ENCODE data around the gene ADPRS.

ADPRS gene

GRCh38 chr1:36094621-36095061 lies 5.9 kb downstream of the ADPRS start:
- TF ChIP-seq FOXP2 (optimal IDR thresholded peaks at IDR 0.05; ENCODE audit: borderline replicate concordance, extremely low read depth, extremely low read length, insufficient read depth) (no peak), TAF1 (IDR thresholded peaks at IDR 0.05; ENCODE audit: borderline replicate concordance, insufficient read depth, low read length) (no peak), SIN3A (IDR thresholded peaks at IDR 0.05; ENCODE audit: borderline replicate concordance, insufficient read depth, low read length) (no peak), REST (IDR thresholded peaks at IDR 0.05; ENCODE audit: insufficient read depth in 1 of 2, low read depth in 2 of 2, low read length in 2 of 2) (no peak), POLR2AphosphoS5 (IDR thresholded peaks at IDR 0.05; ENCODE audit: low read depth, low read length) (no peak)

GRCh38 chr1:36095760-36096405 lies 7.2 kb downstream of the ADPRS start:
- TF ChIP-seq POLR2AphosphoS5 (IDR thresholded peaks at IDR 0.05; ENCODE audit: low read depth, low read length) (no peak), TAF1 (IDR thresholded peaks at IDR 0.05; ENCODE audit: borderline replicate concordance, insufficient read depth, low read length) (no peak), REST (IDR thresholded peaks at IDR 0.05; ENCODE audit: insufficient read depth in 1 of 2, low read depth in 2 of 2, low read length in 2 of 2) (no peak), SIN3A (IDR thresholded peaks at IDR 0.05; ENCODE audit: borderline replicate concordance, insufficient read depth, low read length) (no peak), FOXP2 (optimal IDR thresholded peaks at IDR 0.05; ENCODE audit: borderline replicate concordance, extremely low read depth, extremely low read length, insufficient read depth) (no peak)

GRCh38 chr1:36096500-36097432 lies 8.1 kb downstream of the ADPRS start:
- TF ChIP-seq TAF1 (IDR thresholded peaks at IDR 0.05; ENCODE audit: borderline replicate concordance, insufficient read depth, low read length) (no peak), FOXP2 (optimal IDR thresholded peaks at IDR 0.05; ENCODE audit: borderline replicate concordance, extremely low read depth, extremely low read length, insufficient read depth) (no peak)

GRCh38 chr1:36097693-36098585 lies 9.2 kb downstream of the ADPRS start:
- TF ChIP-seq FOXP2 (optimal IDR thresholded peaks at IDR 0.05; ENCODE audit: borderline replicate concordance, extremely low read depth, extremely low read length, insufficient read depth) = no peak
- no peak for TF ChIP-seq TAF1 (IDR thresholded peaks at IDR 0.05; ENCODE audit: borderline replicate concordance, insufficient read depth, low read length)
- no peak for TF ChIP-seq SIN3A (IDR thresholded peaks at IDR 0.05; ENCODE audit: borderline replicate concordance, insufficient read depth, low read length)
- no peak for TF ChIP-seq POLR2AphosphoS5 (IDR thresholded peaks at IDR 0.05; ENCODE audit: low read depth, low read length)
- no peak for TF ChIP-seq REST (IDR thresholded peaks at IDR 0.05; ENCODE audit: insufficient read depth in 1 of 2, low read depth in 2 of 2, low read length in 2 of 2)
